ENCODE measurements around the gene HSD17B2.
"Not testable (repeated sequence)": the region's sequence is repeated elsewhere in the genome, so short reads cannot be mapped to it uniquely, and the experiment has no call there.

The HSD17B2 gene

DNA sequence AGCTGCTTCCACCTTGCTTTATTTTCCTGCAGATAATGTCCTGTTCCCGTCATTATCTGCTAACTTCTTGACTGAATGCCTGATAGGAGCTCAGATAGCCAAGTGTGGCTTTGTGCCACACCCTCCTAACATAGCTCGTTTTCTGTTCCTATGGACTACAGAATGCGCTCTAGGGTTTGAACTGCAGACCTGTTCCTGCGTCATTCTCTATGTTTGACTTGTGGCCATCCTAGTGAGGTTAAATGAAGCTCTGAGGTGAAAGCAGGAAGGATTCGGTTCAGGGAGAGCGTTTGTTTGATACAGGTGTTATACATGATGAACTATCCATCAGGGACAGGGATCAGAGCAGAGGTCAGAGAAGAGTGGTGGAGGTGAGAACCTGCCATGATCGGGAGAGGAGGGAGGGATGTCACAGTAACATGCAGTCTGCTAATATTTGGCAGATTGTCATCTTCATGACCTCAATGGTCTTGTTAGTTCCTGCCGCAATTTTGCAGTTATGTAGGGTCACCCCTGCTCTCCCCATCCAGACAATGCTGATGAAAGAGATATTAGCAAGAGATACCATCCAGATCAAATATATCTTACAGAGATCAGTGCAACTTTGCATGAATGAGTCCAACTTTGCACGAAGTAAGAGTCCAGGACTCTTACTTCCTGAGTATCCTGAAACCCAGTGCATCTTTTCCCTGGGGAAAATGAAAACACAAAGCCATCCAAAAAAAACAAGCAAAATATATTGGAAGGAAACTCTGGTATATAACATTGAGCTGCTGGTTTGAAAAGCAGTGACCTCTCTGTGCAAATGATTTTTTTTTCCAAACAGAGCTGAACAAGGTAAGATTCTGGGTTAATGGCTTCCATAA lies 102.1 kb downstream of the HSD17B2 start:
- no peak for ATAC-seq (ENCODE audit: low read depth)

DNA sequence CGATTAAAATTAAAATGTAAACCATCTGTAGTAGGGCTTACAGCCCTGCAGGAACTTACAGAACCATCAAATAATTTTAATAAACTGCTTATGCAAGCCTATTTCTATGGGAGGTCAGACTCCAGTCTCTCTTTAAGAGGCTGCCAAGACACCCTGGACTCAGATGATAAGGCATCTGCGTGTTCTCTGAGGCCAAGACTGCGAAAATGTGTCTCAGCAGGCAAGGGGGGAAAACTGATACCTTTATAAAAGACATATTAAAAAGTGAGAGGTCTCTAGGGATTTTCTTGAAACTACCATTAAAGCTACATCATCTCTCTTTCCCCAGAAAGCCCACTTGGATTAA lies 102.7 kb downstream of the HSD17B2 start:
- ATAC-seq (ENCODE audit: low read depth) (no peak), DNase-seq (ENCODE audit: low spot score) (no peak)
- H3K27ac ChIP-seq (ENCODE audit: poor library complexity, severe bottlenecking): no peak overlapping the region
- no peaks in the 10 kb centered on the region for H3K36me3 ChIP-seq (ENCODE audit: low read depth)
- TF ChIP-seq, protein P1, sequence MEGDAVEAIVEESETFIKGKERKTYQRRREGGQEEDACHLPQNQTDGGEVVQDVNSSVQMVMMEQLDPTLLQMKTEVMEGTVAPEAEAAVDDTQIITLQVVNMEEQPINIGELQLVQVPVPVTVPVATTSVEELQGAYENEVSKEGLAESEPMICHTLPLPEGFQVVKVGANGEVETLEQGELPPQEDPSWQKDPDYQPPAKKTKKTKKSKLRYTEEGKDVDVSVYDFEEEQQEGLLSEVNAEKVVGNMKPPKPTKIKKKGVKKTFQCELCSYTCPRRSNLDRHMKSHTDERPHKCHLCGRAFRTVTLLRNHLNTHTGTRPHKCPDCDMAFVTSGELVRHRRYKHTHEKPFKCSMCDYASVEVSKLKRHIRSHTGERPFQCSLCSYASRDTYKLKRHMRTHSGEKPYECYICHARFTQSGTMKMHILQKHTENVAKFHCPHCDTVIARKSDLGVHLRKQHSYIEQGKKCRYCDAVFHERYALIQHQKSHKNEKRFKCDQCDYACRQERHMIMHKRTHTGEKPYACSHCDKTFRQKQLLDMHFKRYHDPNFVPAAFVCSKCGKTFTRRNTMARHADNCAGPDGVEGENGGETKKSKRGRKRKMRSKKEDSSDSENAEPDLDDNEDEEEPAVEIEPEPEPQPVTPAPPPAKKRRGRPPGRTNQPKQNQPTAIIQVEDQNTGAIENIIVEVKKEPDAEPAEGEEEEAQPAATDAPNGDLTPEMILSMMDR (IDR thresholded peaks at IDR 0.05; ENCODE audit: poor library complexity, severe bottlenecking): no peak
- H3K4me1 ChIP-seq (ENCODE audit: insufficient read depth, poor library complexity, severe bottlenecking): peaks cover 4% of the 10 kb centered on the region
- H3K9me3 ChIP-seq (ENCODE audit: severe bottlenecking): no peaks in the 10 kb centered on the region
- H3K27me3 ChIP-seq (ENCODE audit: insufficient read depth, poor library complexity, severe bottlenecking): no peaks in the 10 kb centered on the region
- H3K4me3 ChIP-seq (ENCODE audit: severe bottlenecking): no peak overlapping the region

More for the DNA sequence above, 102.1 kb downstream of the HSD17B2 start:
- TF ChIP-seq, protein P1 (IDR thresholded peaks at IDR 0.05; ENCODE audit: poor library complexity, severe bottlenecking): no peak
- no peak for DNase-seq (ENCODE audit: low spot score)
- H3K9me3 ChIP-seq (ENCODE audit: severe bottlenecking): no peaks in the 10 kb centered on the region
- no peaks in the 10 kb centered on the region for H3K27me3 ChIP-seq (ENCODE audit: insufficient read depth, poor library complexity, severe bottlenecking)
- no peaks in the 10 kb centered on the region for H3K36me3 ChIP-seq (ENCODE audit: low read depth)
- no peak overlapping the region for H3K4me3 ChIP-seq (ENCODE audit: severe bottlenecking)
- H3K27ac ChIP-seq (ENCODE audit: poor library complexity, severe bottlenecking): no peak overlapping the region
- H3K4me1 ChIP-seq (ENCODE audit: insufficient read depth, poor library complexity, severe bottlenecking): peaks cover 4% of the 10 kb centered on the region

DNA sequence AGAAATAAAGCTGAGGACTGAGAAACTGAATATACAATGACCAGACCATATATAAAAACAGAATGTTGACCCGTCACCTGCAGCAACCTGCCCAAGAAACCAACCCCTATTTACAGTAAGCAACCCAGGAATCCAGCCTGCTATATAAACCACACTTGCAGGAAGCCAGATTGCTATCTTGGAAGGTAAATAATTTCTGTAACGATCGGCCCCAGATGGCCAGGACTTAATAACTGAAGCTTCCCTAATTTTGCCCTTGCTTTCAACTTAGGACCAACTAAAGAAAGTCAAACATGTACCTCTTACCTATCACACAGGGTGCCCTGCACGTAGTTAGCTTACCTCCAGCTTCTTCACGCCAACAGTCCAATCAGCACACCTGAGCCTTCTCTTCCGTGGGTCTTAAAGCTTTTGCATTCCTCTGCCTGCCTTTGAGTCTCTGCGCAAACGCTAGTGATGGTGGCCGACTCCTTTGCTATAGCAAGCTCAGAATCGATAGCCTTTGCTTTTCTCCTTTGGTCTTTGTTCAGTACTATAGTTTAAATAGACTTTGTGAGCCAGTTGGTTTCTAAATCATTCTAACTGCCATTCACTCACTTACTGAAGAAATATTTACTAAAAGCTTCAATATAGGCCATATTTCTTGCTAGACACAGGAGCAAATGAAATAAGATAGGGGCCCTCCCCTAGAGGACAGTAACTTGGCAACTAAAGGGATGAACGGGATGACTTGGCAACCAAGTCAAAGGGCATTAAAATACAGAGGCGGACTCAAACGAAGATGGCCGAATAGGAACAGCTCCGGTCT lies 103.6 kb downstream of the HSD17B2 start:
- Histone ChIP-seq H3K27me3 (ENCODE audit: insufficient read depth, poor library complexity, severe bottlenecking) (no peaks in the 10 kb centered on the region), H3K9me3 (ENCODE audit: severe bottlenecking) (no peaks in the 10 kb centered on the region), H3K4me3 (ENCODE audit: severe bottlenecking) (peak overlapping the region; percentile 7), H3K27ac (ENCODE audit: poor library complexity, severe bottlenecking) (peak overlapping the region; percentile 30), H3K4me1 (ENCODE audit: insufficient read depth, poor library complexity, severe bottlenecking) (peaks cover 4% of the 10 kb centered on the region), H3K36me3 (ENCODE audit: low read depth) (no peaks in the 10 kb centered on the region)
- ATAC-seq (ENCODE audit: low read depth) (no peak), DNase-seq (ENCODE audit: low spot score) (no peak)
- TF ChIP-seq, protein P1 (IDR thresholded peaks at IDR 0.05; ENCODE audit: poor library complexity, severe bottlenecking): no peak

DNA sequence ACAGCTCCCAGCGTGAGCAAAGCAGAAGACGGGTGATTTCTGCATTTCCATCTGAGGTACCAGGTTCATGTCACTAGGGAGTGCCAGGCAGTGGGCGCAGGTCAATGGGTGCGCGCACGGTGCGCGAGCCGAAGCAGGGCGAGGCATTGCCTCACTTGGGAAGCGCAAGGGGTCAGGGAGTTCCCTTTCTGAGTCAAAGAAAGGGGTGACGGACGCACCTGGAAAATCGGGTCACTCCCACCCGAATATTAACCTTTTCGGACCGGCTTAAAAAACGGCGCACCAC lies 104.2 kb downstream of the HSD17B2 start:
- H3K9me3 ChIP-seq (ENCODE audit: severe bottlenecking); DNase-seq (ENCODE audit: low spot score); H3K36me3 ChIP-seq (ENCODE audit: low read depth); H3K27me3 ChIP-seq (ENCODE audit: insufficient read depth, poor library complexity, severe bottlenecking); ATAC-seq (ENCODE audit: low read depth); H3K4me1 ChIP-seq (ENCODE audit: insufficient read depth, poor library complexity, severe bottlenecking): not testable (repeated sequence)
- H3K4me3 ChIP-seq (ENCODE audit: severe bottlenecking): peak overlapping the region; percentile 7
- peak overlapping the region; percentile 30 for H3K27ac ChIP-seq (ENCODE audit: poor library complexity, severe bottlenecking)

DNA sequence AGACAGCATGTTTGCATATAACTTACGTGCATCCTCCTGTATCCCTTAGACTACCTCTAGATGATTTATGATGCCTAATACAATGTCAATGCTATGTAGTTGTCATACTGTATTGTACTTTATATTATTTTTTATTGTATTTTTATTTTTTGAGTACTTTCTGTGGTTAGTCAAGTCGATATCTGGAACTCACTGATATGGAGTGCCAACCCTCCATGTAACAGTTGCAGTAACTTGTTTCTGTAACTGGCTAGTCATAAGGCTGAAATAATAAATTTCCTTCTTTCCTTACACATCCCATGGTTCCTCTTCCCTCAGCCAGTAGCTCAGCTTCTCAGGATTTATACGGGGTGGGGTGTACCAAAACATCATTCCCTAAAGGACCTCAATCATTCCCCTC lies 111.5 kb downstream of the HSD17B2 start:
- Histone ChIP-seq H3K4me1 (ENCODE audit: insufficient read depth, poor library complexity, severe bottlenecking) (no peaks in the 10 kb centered on the region), H3K4me3 (ENCODE audit: severe bottlenecking) (no peak overlapping the region), H3K27ac (ENCODE audit: poor library complexity, severe bottlenecking) (no peak overlapping the region), H3K36me3 (ENCODE audit: low read depth) (peaks cover 52% of the 10 kb centered on the region), H3K9me3 (ENCODE audit: severe bottlenecking) (no peaks in the 10 kb centered on the region), H3K27me3 (ENCODE audit: insufficient read depth, poor library complexity, severe bottlenecking) (no peaks in the 10 kb centered on the region)
- TF ChIP-seq, protein P1 (IDR thresholded peaks at IDR 0.05; ENCODE audit: poor library complexity, severe bottlenecking): no peak
- DNase-seq (ENCODE audit: low spot score) (no peak), ATAC-seq (ENCODE audit: low read depth) (no peak)
